Epithelial cell of esophagus (primary cell): ENCODE results near the gene PYGO2.

ENCODE experiments used
- DNase-seq: peaks from one replicate; pipeline ENCODE4 v3.0.0; 2010; ENCODE audit warnings: low read depth
- H3K4me3 ChIP-seq: 2 replicates; pipeline ENCODE4 v1.5.1; 2011; ENCODE audit warnings: mild to moderate bottlenecking, low read length, control low read depth
- TF ChIP-seq, protein P1 (sequence below): IDR thresholded peaks from 2 replicates; pipeline ENCODE4 v1.5.1; 2011; ENCODE audit warnings: low read depth, mild to moderate bottlenecking, low read length, control low read depth, inconsistent platforms; ENCODE audit not compliant: insufficient read depth; ENCODE audit errors: missing control alignments

PYGO2 gene

DNA sequence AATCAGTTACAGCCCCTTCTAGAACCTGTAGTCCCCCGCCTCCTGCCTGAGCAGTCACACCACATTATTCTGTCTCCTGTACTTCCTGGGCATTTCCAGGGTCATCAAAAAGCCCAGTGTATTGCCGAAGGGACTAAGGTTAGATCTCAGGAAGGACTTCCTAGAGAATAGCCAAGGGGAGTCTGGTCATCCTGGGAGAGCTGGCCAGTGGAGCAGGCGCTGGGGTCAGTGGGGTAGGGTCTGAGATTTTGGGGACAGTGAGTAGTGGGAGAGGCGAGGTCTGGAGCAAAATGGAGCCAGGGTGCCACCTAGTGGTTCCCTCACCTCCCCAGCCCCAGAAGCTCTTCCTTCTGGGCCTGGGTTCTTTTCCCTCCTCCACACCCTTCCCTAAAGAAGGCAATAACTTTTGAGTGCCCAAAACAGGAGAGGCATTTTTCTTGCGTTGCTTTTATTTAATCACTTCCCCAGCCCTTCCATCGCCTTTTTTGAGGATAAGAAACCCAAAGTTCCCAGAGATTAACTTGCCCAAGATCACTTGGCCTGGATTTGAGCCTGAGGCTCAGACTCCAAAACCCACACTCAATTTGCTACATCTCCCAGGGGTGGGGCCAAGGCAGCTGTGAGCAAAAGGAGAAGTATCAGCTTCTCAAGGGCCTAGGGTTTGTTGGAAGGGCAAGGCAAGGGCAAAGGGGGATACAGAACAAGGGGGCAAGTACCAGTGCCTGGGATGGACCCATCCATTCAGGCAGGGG, 17.8 kb downstream of the PYGO2 start:
- DNase-seq = peak; percentile 47
- no peak overlapping the region for H3K4me3 ChIP-seq
- TF ChIP-seq, protein P1, sequence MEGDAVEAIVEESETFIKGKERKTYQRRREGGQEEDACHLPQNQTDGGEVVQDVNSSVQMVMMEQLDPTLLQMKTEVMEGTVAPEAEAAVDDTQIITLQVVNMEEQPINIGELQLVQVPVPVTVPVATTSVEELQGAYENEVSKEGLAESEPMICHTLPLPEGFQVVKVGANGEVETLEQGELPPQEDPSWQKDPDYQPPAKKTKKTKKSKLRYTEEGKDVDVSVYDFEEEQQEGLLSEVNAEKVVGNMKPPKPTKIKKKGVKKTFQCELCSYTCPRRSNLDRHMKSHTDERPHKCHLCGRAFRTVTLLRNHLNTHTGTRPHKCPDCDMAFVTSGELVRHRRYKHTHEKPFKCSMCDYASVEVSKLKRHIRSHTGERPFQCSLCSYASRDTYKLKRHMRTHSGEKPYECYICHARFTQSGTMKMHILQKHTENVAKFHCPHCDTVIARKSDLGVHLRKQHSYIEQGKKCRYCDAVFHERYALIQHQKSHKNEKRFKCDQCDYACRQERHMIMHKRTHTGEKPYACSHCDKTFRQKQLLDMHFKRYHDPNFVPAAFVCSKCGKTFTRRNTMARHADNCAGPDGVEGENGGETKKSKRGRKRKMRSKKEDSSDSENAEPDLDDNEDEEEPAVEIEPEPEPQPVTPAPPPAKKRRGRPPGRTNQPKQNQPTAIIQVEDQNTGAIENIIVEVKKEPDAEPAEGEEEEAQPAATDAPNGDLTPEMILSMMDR = peak; percentile 88

DNA sequence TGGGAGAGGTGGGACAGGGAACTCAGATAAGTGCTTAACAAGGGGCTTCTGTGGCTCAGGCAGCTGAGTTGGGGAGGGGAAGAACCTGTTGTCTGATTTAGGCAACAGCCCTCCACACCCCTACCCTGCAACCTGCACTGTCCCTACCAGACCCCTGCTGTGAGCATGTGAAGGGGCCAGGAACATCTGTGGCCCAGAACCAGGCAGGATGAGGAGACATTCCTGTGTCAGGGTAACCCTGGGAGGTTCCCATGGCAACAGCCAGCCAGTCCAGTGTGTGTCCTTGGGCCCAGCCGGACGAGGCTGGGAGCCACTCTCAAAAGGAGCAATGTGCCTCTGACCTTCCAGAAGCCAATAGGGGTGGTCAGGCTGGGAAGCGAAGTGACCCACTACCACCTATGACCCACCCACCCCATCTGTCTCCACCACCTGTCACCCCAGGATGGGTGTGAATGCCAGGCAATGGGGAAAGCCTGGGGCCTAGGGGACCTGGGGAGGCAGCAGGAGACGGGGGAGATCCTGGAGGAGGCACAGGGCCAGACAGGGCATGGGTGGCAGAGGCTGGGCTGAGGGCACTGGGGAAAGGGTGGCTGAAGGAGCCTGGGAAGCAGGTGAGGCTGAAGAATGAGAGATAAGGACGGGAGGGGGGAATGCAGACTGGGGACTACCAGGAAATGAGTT, 20.1 kb downstream of the PYGO2 start:
- no peak for DNase-seq
- H3K4me3 ChIP-seq = no peak overlapping the region
- TF ChIP-seq, protein P1 = no peak

DNA sequence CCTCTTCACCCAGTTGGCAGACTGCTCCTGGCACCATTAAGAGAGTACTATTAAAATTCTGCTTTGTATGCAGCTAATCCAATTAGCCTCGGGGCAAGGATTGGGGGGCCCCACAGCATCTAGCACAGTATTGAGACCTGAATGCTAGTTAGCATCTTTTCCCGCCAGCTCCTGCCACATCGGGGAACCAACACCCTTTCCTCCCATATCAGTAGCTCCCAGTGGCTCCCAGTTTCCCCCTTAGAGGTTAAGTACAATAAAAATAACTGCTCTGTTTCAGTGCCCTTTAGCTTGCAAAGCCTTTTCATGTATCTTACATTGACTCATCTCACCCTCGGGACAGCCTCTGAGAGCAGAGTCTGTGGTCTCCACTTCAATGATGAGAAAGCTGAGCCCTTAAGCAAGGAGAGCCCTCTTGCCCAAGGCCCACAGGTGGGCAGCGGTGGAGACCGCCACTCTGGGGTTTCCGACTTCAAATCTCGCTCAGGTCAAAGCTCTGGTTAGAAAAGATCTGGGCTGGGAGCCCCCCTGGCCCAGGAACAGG, 20.9 kb downstream of the PYGO2 start:
- no peak for DNase-seq
- TF ChIP-seq, protein P1 = no peak

DNA sequence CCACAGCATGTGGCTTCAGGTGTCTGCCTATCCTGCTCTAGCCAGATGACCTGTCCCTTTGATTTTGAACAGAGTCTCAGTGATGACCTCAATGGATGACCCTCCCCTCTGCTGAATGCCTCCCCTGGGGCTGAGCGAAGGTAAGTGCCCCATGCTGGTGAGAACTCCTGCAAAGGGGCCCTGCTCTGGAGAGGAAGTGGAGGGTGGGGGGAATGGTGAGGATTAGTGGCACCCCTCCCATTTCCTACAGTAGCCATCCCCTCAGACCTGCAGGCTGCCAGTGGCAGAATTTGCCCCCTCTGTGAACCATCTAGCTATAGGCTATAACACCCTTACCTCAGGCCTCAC, 21.4 kb downstream of the PYGO2 start:
- DNase-seq = no peak
- TF ChIP-seq, protein P1 = no peak
- no peak overlapping the region for H3K4me3 ChIP-seq

More for the DNA sequence above, 20.9 kb downstream of the PYGO2 start:
- no peak overlapping the region for H3K4me3 ChIP-seq

DNA sequence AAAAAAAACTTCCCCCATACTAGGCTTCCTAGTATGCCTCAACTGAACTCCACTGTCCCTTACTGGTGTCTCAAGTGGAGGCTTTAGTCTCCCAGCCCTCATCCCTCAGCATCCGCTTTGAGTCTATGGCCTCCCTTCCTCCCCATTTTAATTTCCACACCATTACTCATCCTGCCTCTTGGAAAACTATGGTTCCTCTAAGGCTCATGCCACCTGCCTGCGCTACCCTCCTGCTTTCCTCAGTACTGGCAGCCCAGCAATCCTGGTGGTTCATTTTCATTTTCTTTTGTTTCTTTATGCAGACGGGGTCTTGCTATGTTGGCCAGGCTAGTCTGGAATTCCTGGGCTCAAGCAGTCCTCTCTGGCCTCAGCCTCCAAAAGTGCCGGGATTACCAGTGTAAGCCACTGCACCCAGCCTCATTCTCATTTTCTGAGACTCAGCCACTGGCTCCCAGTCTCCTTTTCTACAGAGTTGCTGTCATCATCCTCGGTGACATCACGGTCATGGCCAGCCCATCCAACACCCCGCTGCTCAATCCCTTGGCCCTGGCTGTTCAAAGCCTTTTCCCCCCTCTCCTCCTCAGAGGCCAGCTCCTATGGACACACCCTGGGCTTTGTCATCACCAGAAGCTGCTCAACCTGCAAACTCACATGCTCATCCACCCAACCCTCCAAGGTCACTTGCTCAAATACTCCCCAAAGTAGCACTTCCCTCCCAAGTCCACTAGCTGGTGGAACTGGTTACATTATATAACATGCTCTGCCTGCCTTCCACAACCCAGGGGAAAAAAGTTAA, 22.8 kb downstream of the PYGO2 start:
- TF ChIP-seq, protein P1 = peak; percentile 30
- DNase-seq = peak; percentile 88
- no peak overlapping the region for H3K4me3 ChIP-seq

DNA sequence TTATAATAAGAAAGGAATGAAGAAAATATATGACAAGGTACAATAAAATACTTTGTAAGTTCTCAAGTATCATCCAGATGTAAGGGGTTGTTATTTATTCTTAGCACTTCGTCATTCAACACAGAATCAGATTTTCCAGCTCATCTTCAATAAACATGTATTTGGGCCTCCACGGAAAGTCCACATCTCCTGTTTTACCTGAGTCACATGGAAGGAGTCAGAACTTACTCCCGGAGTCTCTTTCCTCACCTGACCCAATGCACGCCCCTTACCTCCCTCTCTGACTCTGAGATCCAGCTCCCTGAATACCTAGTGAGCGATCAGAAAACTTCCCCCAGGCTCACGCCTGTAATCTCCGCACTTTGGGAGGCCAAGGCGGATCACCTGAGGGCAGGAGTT, 23.6 kb downstream of the PYGO2 start:
- peak overlapping the region; percentile 67 for H3K4me3 ChIP-seq
- peak; percentile 70 for DNase-seq
- TF ChIP-seq, protein P1 = no peak
